GM12878 (cell line): ENCODE data around the gene KLK12.

Source experiments
- CEBPB ChIP-seq, 2 experiments: fragments of 150-350 bp in 1 of 2; IDR thresholded peaks; 2 replicates each; pipeline ENCODE4 v1.6.1; 2012 to 2014; ENCODE audit warnings: low read depth in 2 of 2, low read length in 2 of 2, borderline replicate concordance in 1 of 2, inconsistent platforms in 1 of 2
- CHD2 ChIP-seq: IDR thresholded peaks from 2 replicates; pipeline ENCODE4 v1.6.1; 2011; ENCODE audit warnings: low read depth, low read length, improper control_type of control experiment, borderline replicate concordance
- CTCF ChIP-seq, 3 experiments: IDR thresholded peaks in 2 of 3; conservative IDR thresholded peaks in 1 of 3; 2 replicates each; pipeline ENCODE4 v1.5.1; 2011; ENCODE audit warnings: low read depth in 3 of 3, low read length in 3 of 3, mild to moderate bottlenecking in 3 of 3, control low read depth in 2 of 3, moderate library complexity in 2 of 3, inconsistent platforms in 1 of 3, mixed read lengths in 1 of 3; ENCODE audit not compliant: control insufficient read depth in 2 of 3, insufficient read depth in 1 of 3; ENCODE audit errors: extremely low read depth in 1 of 3
- EZH2 ChIP-seq: IDR thresholded peaks from 2 replicates; pipeline ENCODE4 v1.6.1; 2012; ENCODE audit warnings: low read depth, mild to moderate bottlenecking, control low read depth, inconsistent platforms, low read length, borderline replicate concordance; ENCODE audit not compliant: control insufficient read depth
- HCFC1 ChIP-seq: fragments of 150-350 bp; IDR thresholded peaks from 2 replicates; pipeline ENCODE4 v1.6.1; 2014; ENCODE audit warnings: low read length
- MXI1 ChIP-seq: fragments of 150-350 bp; IDR thresholded peaks from 2 replicates; pipeline ENCODE4 v1.6.1; 2011; ENCODE audit warnings: low read depth, mild to moderate bottlenecking, inconsistent platforms, low read length, improper control_type of control experiment
- MYC ChIP-seq: IDR thresholded peaks from 2 replicates; pipeline ENCODE4 v1.6.1; 2011; ENCODE audit warnings: mild to moderate bottlenecking, low read length, moderate library complexity, inconsistent platforms; ENCODE audit not compliant: insufficient read depth, insufficient replicate concordance, insufficient read length, severe bottlenecking
- POLR2A ChIP-seq: IDR thresholded peaks from 2 replicates; pipeline ENCODE4 v1.6.1; 2011; ENCODE audit warnings: low read depth, mild to moderate bottlenecking, low read length
- POLR2AphosphoS5 ChIP-seq: IDR thresholded peaks from 2 replicates; pipeline ENCODE4 v1.6.1; 2011; ENCODE audit warnings: mild to moderate bottlenecking, low read length, inconsistent platforms
- SP1 ChIP-seq: IDR thresholded peaks from one replicate; pipeline ENCODE4 v1.6.1; 2011; ENCODE audit warnings: low read depth, low read length

DNA sequence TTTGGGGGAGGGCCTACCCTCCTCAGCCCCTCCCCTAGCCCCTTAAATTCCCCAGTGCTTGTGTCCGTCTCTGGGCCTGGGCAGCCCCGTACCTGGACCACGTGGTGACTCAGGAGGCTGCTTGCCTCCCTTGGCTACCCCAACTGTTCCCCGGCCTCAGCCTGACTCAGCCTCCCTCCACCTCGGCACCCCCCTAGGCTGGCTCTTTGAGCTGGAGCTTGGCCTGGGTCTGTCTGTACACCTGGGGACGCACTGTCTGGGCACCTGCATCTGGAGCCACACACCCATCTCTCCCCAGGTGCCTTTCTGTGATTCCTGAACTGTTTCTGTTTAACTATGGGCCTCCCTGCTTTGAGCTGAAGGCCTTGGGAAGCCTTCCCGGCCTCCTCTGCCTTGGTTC lies 49.7 kb upstream of the KLK12 start:
- TF ChIP-seq CHD2 (no peak), POLR2AphosphoS5 (no peak), CTCF (IDR thresholded peaks at IDR 0.05 in 2 of 3, conservative IDR thresholded peaks at IDR 0.05 in 1 of 3; ENCODE audit: control insufficient read depth in 2 of 3, extremely low read depth in 1 of 3, insufficient read depth in 1 of 3, low read depth in 3 of 3, low read length in 3 of 3) (no peak), POLR2A (no peak), SP1 (no peak), CEBPB (IDR thresholded peaks at IDR 0.05; ENCODE audit: borderline replicate concordance in 1 of 2, low read depth in 2 of 2, low read length in 2 of 2) (no peak), HCFC1 (no peak), MYC (no peak), MXI1 (no peak), EZH2 (no peak)
